Testis (tissue), 3 donors: ENCODE measurements around the gene ERBB4. TPM values are rescaled to one million over a fixed set of nuclear protein-coding genes. Genes with fewer than 3 reads are reported as not detected.
"Not testable (repeated sequence)": the region's sequence is repeated elsewhere in the genome, so short reads cannot be mapped to it uniquely, and the experiment has no call there.

ENCODE experiments used
- DNase-seq: peaks from one replicate; pipeline ENCODE4 v3.0.0-alpha.2; 2019
- H3K27ac ChIP-seq, 2 donors: fragments of 200-600 bp; sonication (generic); one replicate each; pipeline ENCODE4 v1.5.1; 2019
- H3K27me3 ChIP-seq: fragments of 200-600 bp; sonication (generic); one replicate; pipeline ENCODE4 v1.5.1; 2019
- H3K36me3 ChIP-seq: fragments of 200-600 bp; sonication (generic); one replicate; pipeline ENCODE4 v1.5.1; 2017; ENCODE audit warnings: low read depth; ENCODE audit errors: missing control alignments
- H3K4me1 ChIP-seq: fragments of 200-600 bp; sonication (generic); one replicate; pipeline ENCODE4 v1.5.1; 2019
- H3K4me3 ChIP-seq, 2 donors: fragments of 200-600 bp; sonication (generic); one replicate each; pipeline ENCODE4 v1.5.1; 2017 to 2019
- H3K9me3 ChIP-seq: fragments of 200-600 bp; sonication (generic); one replicate; pipeline ENCODE4 v1.5.1; 2017
- CTCF ChIP-seq, 3 experiments: fragments of 450-650 bp in 2 of 3; fragments of 200-600 bp in 1 of 3; sonication (generic) in 1 of 3; IDR thresholded peaks; one replicate each; pipeline ENCODE4 v1.5.1; 2016 to 2019; ENCODE audit warnings: antibody characterized with exemption in 3 of 3, mild to moderate bottlenecking in 2 of 3, moderate library complexity in 1 of 3
- POLR2A ChIP-seq: fragments of 450-650 bp; IDR thresholded peaks from one replicate; pipeline ENCODE4 v1.6.1; 2017; ENCODE audit warnings: antibody characterized with exemption, mild to moderate bottlenecking, moderate library complexity
- WGBS, 2 donors: methylation state at CpG; one replicate each; pipeline ENCODE4 v1.1.5; 2018; 5-methylcytosine and 5-hydroxymethylcytosine counted together
- intact Hi-C: fragments of 100-400 bp; cut with DNase I; formaldehyde crosslinking; loops from one replicate; pipeline ENCODE4 v1.15.1; 2023; ENCODE audit warnings: low total_unique reads
- polyA plus RNA-seq: library from polyadenylated mRNA; stranded (reverse); fragments of 350-450 nt; fragmentation: Illumina TruSeq; extraction: RNeasy Lipid Tissue Mini Kit (QIAGEN cat#74804); gene quantifications from one replicate; pipeline ENCODE4 v1.2.3, GENCODE V29; 2014; ENCODE audit warnings: low read depth, low replicate concordance; ENCODE audit not compliant: insufficient read depth
- total RNA-seq, 2 donors: library from RNA; depleted of rRNA; stranded (reverse); fragments of >200 nt; gene quantifications; one replicate each; pipeline ENCODE4 v1.2.3, GENCODE V29; 2016

Gene ERBB4
- total and polyA plus RNA-seq, 3 donors from 2014 or later, result 6.1 to 62.7 (median 47.7) TPM

- H3K9me3 ChIP-seq, result no peaks in the 10 kb centered on the region
- no peak overlapping the region for H3K4me3 ChIP-seq
- H3K27ac ChIP-seq, result no peak overlapping the region
- intact Hi-C loops, result no loop called here
- DNase-seq, result no peak
- H3K4me1 ChIP-seq, result no peaks in the 10 kb centered on the region
- WGBS, 2 donors, result 74 to 91% methylated on average over 2 of the region's 2 CpGs
- no peaks in the 10 kb centered on the region for H3K27me3 ChIP-seq
- TF ChIP-seq CTCF (IDR thresholded peaks at IDR 0.05) (no peak), POLR2A (no peak)
- H3K36me3 ChIP-seq, result no peaks in the 10 kb centered on the region
Observed at GRCh38 chr2:212245880-212246279, 292.7 kb downstream of the ERBB4 start.

- intact Hi-C loops, result no loop called here
- TF ChIP-seq CTCF (IDR thresholded peaks at IDR 0.05) (no peak), POLR2A (no peak)
- no peak overlapping the region for H3K4me3 ChIP-seq
- H3K4me1 ChIP-seq, result no peaks in the 10 kb centered on the region
- no peaks in the 10 kb centered on the region for H3K36me3 ChIP-seq
- no peak for DNase-seq
- no peaks in the 10 kb centered on the region for H3K27me3 ChIP-seq
- no peak overlapping the region for H3K27ac ChIP-seq
- 48 to 65% methylated on average over 1 of the region's 1 CpG for WGBS, 2 donors
- H3K9me3 ChIP-seq, result no peaks in the 10 kb centered on the region
Observed at GRCh38 chr2:212242724-212243123, 295.9 kb downstream of the ERBB4 start.

- H3K27me3 ChIP-seq, H3K4me1 ChIP-seq, H3K27ac ChIP-seq, intact Hi-C loops, H3K36me3 ChIP-seq, H3K4me3 ChIP-seq, DNase-seq, H3K9me3 ChIP-seq: not testable (repeated sequence)
- 81% methylated on average over 3 of the region's 3 CpGs for WGBS, 2 donors
Observed at GRCh38 chr2:212238152-212238551, 300.4 kb downstream of the ERBB4 start.

- intact Hi-C loops, result no loop called here
- H3K4me1 ChIP-seq, result no peaks in the 10 kb centered on the region
- WGBS, 2 donors, result 66 to 71% methylated on average over 7 to 13 of the region's 13 CpGs
- no peaks in the 10 kb centered on the region for H3K9me3 ChIP-seq
- no peak overlapping the region for H3K27ac ChIP-seq
- H3K4me3 ChIP-seq, result no peak overlapping the region
- no peak for TF ChIP-seq CTCF (IDR thresholded peaks at IDR 0.05)
- no peak for TF ChIP-seq POLR2A
- H3K27me3 ChIP-seq, result no peaks in the 10 kb centered on the region
- no peak for DNase-seq
- H3K36me3 ChIP-seq, result no peaks in the 10 kb centered on the region
Observed at GRCh38 chr2:212237350-212238095, 301.1 kb downstream of the ERBB4 start.

GRCh38 chr2:212228743-212229171 is 309.8 kb downstream of the ERBB4 start:
- intact Hi-C loops, result no loop called here
- WGBS, 2 donors, result 36 to 37% methylated on average over 2 of the region's 2 CpGs
- TF ChIP-seq POLR2A, result no peak
- TF ChIP-seq CTCF (IDR thresholded peaks at IDR 0.05), result no peak
- no peak for DNase-seq
- Histone ChIP-seq H3K36me3 (no peaks in the 10 kb centered on the region), H3K27ac (no peak overlapping the region), H3K9me3 (no peaks in the 10 kb centered on the region), H3K27me3 (no peaks in the 10 kb centered on the region), H3K4me3 (no peak overlapping the region), H3K4me1 (no peaks in the 10 kb centered on the region)
